MM.1S (cell line): ENCODE measurements around the gene YWHAE.
A peak's percentile ranks its signal among the peaks of the same experiment; 100 is the strongest.

Source experiments
- DNase-seq: peaks from one replicate; pipeline ENCODE4 v3.0.0-alpha.2; 2015
- H2AFZ ChIP-seq: fragments of 300-600 bp; sonication (generic); 2 replicates; pipeline ENCODE4 v1.6.0; 2016; ENCODE audit warnings: antibody characterized with exemption, low read length
- H3F3A ChIP-seq: fragments of 300-600 bp; sonication (generic); 2 replicates; pipeline ENCODE4 v1.6.1; 2016; ENCODE audit warnings: mild to moderate bottlenecking, antibody characterized with exemption, low read length, moderate library complexity, mixed read lengths; ENCODE audit not compliant: insufficient read depth
- H3K27ac ChIP-seq: fragments of 300-600 bp; sonication (generic); 2 replicates; pipeline ENCODE4 v1.5.1; 2016; ENCODE audit warnings: mild to moderate bottlenecking, low read length
- H3K27me3 ChIP-seq: fragments of 300-600 bp; sonication (generic); replicated peaks from 2 replicates; pipeline ENCODE4 v1.6.0; 2016; ENCODE audit warnings: low read length; ENCODE audit not compliant: insufficient read depth
- H3K36me3 ChIP-seq: fragments of 300-600 bp; sonication (generic); replicated peaks from 2 replicates; pipeline ENCODE4 v1.6.1; 2016; ENCODE audit warnings: mild to moderate bottlenecking, low read length, mixed read lengths; ENCODE audit not compliant: insufficient read depth
- H3K4me1 ChIP-seq: fragments of 300-600 bp; sonication (generic); 2 replicates; pipeline ENCODE4 v1.6.1; 2016; ENCODE audit warnings: low read length, mixed read lengths
- H3K4me2 ChIP-seq: fragments of 300-600 bp; sonication (generic); 2 replicates; pipeline ENCODE4 v1.6.0; 2016; ENCODE audit warnings: low read depth, low read length
- H3K4me3 ChIP-seq: fragments of 300-600 bp; sonication (generic); 2 replicates; pipeline ENCODE4 v1.5.1; 2016; ENCODE audit warnings: low read length, mixed read lengths
- H3K79me2 ChIP-seq: fragments of 300-600 bp; sonication (generic); 2 replicates; pipeline ENCODE4 v1.6.1; 2016; ENCODE audit warnings: mixed run types, low read length, mixed read lengths
- H3K9ac ChIP-seq: fragments of 300-600 bp; sonication (generic); 2 replicates; pipeline ENCODE4 v1.6.1; 2016; ENCODE audit warnings: low read length, mixed read lengths
- H3K9me2 ChIP-seq: fragments of 300-600 bp; sonication (generic); replicated peaks from 2 replicates; pipeline ENCODE4 v1.6.1; 2016; ENCODE audit warnings: mild to moderate bottlenecking, low read length, mixed read lengths; ENCODE audit not compliant: insufficient read depth
- H3K9me3 ChIP-seq: fragments of 300-600 bp; sonication (generic); replicated peaks from 2 replicates; pipeline ENCODE4 v1.6.1; 2016; ENCODE audit warnings: mild to moderate bottlenecking, low read length, mixed read lengths; ENCODE audit not compliant: insufficient read depth
- H4K20me1 ChIP-seq: fragments of 300-600 bp; sonication (generic); 2 replicates; pipeline ENCODE4 v1.6.1; 2016; ENCODE audit warnings: mild to moderate bottlenecking, low read length, moderate library complexity, mixed read lengths; ENCODE audit not compliant: insufficient read depth
- EZH2 ChIP-seq: fragments of 300-600 bp; sonication (generic); optimal IDR thresholded peaks from 2 replicates; pipeline ENCODE3; 2017; ENCODE audit warnings: low read depth, mild to moderate bottlenecking, antibody characterized with exemption, low read length, mixed read lengths
- EZH2phosphoT487 ChIP-seq: fragments of 300-600 bp; sonication (generic); IDR thresholded peaks from 2 replicates; pipeline ENCODE4 v1.6.1; 2018; ENCODE audit warnings: antibody characterized with exemption, low read length
- TF ChIP-seq, protein P1 (sequence below): fragments of 300-600 bp; sonication (generic); IDR thresholded peaks from 2 replicates; pipeline ENCODE4 v1.5.1; 2016; ENCODE audit warnings: antibody characterized with exemption, low read length, mixed read lengths

The YWHAE gene

DNA sequence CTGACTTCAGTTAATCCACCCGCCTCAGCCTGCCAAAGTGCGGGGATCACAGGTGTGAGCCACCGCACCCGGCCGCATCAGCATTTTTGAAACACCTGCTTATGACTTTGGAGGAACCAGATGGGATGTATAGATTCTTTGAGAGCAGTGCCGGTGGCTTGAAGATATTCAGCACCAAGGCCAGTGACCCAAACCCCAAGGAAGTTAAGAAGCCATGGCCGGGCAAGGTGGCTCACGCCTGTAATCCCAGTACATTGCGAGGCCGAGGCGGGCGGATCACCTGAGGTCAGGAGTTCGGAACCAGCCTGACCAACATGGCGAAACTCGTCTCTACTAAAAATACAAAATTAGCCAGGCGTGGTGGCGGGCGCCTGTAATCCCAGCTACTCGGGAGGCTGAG, 76.7 kb downstream of the YWHAE start:
- Histone ChIP-seq H3K4me1 (no peaks in the 10 kb centered on the region), H3K4me3 (no peak overlapping the region), H4K20me1 (no peaks in the 10 kb centered on the region), H3K4me2 (no peak overlapping the region), H3F3A (no peaks in the 10 kb centered on the region), H3K79me2 (no peaks in the 10 kb centered on the region), H3K9me3 (no peaks in the 10 kb centered on the region), H3K36me3 (no peaks in the 10 kb centered on the region), H3K9me2 (no peaks in the 10 kb centered on the region), H3K9ac (no peak overlapping the region), H2AFZ (no peak overlapping the region), H3K27ac (no peak overlapping the region), H3K27me3 (peaks cover 90% of the 10 kb centered on the region)
- TF ChIP-seq EZH2phosphoT487 (no peak), EZH2 (no peak)
- TF ChIP-seq, protein P1, sequence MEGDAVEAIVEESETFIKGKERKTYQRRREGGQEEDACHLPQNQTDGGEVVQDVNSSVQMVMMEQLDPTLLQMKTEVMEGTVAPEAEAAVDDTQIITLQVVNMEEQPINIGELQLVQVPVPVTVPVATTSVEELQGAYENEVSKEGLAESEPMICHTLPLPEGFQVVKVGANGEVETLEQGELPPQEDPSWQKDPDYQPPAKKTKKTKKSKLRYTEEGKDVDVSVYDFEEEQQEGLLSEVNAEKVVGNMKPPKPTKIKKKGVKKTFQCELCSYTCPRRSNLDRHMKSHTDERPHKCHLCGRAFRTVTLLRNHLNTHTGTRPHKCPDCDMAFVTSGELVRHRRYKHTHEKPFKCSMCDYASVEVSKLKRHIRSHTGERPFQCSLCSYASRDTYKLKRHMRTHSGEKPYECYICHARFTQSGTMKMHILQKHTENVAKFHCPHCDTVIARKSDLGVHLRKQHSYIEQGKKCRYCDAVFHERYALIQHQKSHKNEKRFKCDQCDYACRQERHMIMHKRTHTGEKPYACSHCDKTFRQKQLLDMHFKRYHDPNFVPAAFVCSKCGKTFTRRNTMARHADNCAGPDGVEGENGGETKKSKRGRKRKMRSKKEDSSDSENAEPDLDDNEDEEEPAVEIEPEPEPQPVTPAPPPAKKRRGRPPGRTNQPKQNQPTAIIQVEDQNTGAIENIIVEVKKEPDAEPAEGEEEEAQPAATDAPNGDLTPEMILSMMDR = no peak
- peak; percentile 25 for DNase-seq

DNA sequence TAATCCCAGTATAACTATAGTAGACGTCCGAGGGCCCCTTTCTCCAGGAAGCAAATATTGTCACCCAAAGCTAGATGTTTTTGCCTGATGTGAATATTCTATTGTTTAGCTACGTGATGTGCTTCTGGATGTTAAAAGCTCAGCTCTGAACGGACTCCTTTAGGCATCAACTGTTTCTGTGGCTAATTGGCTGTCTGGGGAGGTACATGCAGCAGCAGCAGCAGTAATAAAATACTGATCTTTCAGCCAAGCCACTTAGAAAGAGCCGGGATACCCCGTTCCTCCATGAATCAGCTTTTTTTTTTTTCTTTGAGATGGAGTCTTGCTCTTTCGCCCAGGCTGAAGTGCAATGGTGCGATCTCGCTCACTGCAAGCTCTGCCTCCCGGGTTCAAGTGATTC, 77.5 kb downstream of the YWHAE start:
- no peak for DNase-seq
- H3K36me3 ChIP-seq = no peaks in the 10 kb centered on the region
- H3K4me2 ChIP-seq = no peak overlapping the region
- H3K4me3 ChIP-seq = no peak overlapping the region
- no peak overlapping the region for H3K27ac ChIP-seq
- TF ChIP-seq, protein P1 = no peak
- TF ChIP-seq EZH2phosphoT487 (no peak), EZH2 (no peak)
- no peaks in the 10 kb centered on the region for H3K9me3 ChIP-seq
- peaks cover 90% of the 10 kb centered on the region for H3K27me3 ChIP-seq
- no peaks in the 10 kb centered on the region for H3K4me1 ChIP-seq
- no peaks in the 10 kb centered on the region for H3F3A ChIP-seq
- no peak overlapping the region for H3K9ac ChIP-seq
- no peaks in the 10 kb centered on the region for H4K20me1 ChIP-seq
- no peaks in the 10 kb centered on the region for H3K9me2 ChIP-seq
- no peaks in the 10 kb centered on the region for H3K79me2 ChIP-seq
- no peak overlapping the region for H2AFZ ChIP-seq

DNA sequence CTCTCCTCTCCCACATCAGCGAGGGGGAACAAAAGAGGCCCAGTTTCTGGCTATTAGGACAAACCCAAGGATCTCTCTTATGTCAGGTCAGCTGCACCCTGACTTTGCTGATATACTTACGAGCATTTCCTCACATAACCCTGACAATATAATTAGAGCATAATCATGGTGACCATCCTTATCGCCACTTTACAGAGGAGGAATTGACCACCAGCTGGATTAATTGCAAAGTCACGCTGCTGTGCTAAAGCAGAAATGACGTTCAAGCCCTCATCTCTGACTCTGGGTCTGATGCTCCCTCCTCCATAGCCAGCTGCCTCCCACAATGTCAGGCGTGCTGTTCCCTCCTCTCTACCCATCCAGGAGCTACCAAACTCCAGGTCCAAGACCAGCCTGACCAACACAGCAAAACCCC, 78.0 kb downstream of the YWHAE start:
- no peak overlapping the region for H3K4me3 ChIP-seq
- no peak for DNase-seq
- H3K9me3 ChIP-seq = no peaks in the 10 kb centered on the region
- H4K20me1 ChIP-seq = no peaks in the 10 kb centered on the region
- H3K9me2 ChIP-seq = no peaks in the 10 kb centered on the region
- H3F3A ChIP-seq = no peaks in the 10 kb centered on the region
- H3K4me1 ChIP-seq = no peaks in the 10 kb centered on the region
- H3K36me3 ChIP-seq = no peaks in the 10 kb centered on the region
- TF ChIP-seq EZH2phosphoT487 (no peak), EZH2 (no peak)
- TF ChIP-seq, protein P1 = no peak
- H3K9ac ChIP-seq = no peak overlapping the region
- H3K27ac ChIP-seq = no peak overlapping the region
- H2AFZ ChIP-seq = no peak overlapping the region
- H3K27me3 ChIP-seq = peaks cover 91% of the 10 kb centered on the region
- no peaks in the 10 kb centered on the region for H3K79me2 ChIP-seq
- H3K4me2 ChIP-seq = no peak overlapping the region
